ELF-1 (cell line): ENCODE data around the gene PHIP.

Experiments
- DNase-seq: peaks from one replicate; pipeline ENCODE4 v3.0.0-alpha.2; 2016; ENCODE audit warnings: low read depth, low spot score

Gene PHIP

GRCh38 chr6:79070206-79070825, 7.7 kb downstream of the PHIP start:
- no peak for DNase-seq

- no peak for DNase-seq
These were observed 11.2 kb downstream of the PHIP start for GRCh38 chr6:79066828-79067227.

GRCh38 chr6:79066330-79066729, 11.7 kb downstream of the PHIP start:
- DNase-seq, result no peak

GRCh38 chr6:79065232-79065631, 12.8 kb downstream of the PHIP start:
- DNase-seq, result no peak

GRCh38 chr6:79064635-79065034, 13.4 kb downstream of the PHIP start:
- DNase-seq, result no peak

- DNase-seq, result no peak
These were observed 15.3 kb downstream of the PHIP start for GRCh38 chr6:79062708-79063107.

GRCh38 chr6:79057746-79058145, 20.3 kb downstream of the PHIP start:
- DNase-seq, result no peak

- no peak for DNase-seq
These were observed 21.8 kb downstream of the PHIP start for GRCh38 chr6:79056226-79056625.

GRCh38 chr6:79048611-79049010, 29.4 kb downstream of the PHIP start:
- DNase-seq, result no peak

GRCh38 chr6:79047072-79047471, 31.0 kb downstream of the PHIP start:
- no peak for DNase-seq

- DNase-seq, result no peak
These were observed 32.1 kb downstream of the PHIP start for GRCh38 chr6:79045966-79046365.

- DNase-seq, result no peak
These were observed 35.3 kb downstream of the PHIP start for GRCh38 chr6:79042799-79043126.

GRCh38 chr6:79042088-79042798, 35.8 kb downstream of the PHIP start:
- DNase-seq, result no peak

- no peak for DNase-seq
These were observed 38.0 kb downstream of the PHIP start for GRCh38 chr6:79040083-79040482.

GRCh38 chr6:79038061-79038460, 40.0 kb downstream of the PHIP start:
- no peak for DNase-seq

- no peak for DNase-seq
These were observed 43.2 kb downstream of the PHIP start for GRCh38 chr6:79034865-79035264.

GRCh38 chr6:79033279-79033678, 44.8 kb downstream of the PHIP start:
- no peak for DNase-seq

GRCh38 chr6:79031821-79032590, 46.0 kb downstream of the PHIP start:
- no peak for DNase-seq

GRCh38 chr6:79030511-79030910, 47.5 kb downstream of the PHIP start:
- no peak for DNase-seq

- no peak for DNase-seq
These were observed 48.0 kb downstream of the PHIP start for GRCh38 chr6:79030023-79030422.

- DNase-seq, result no peak
These were observed 49.3 kb downstream of the PHIP start for GRCh38 chr6:79028641-79029314.

GRCh38 chr6:79011940-79012339, 66.1 kb downstream of the PHIP start:
- DNase-seq, result no peak
